GOT3 (cell line): ENCODE measurements around the gene PNLIPRP2.

Source experiments
- DNase-seq: peaks from one replicate; lab custom pipeline; 2025; ENCODE audit warnings: mixed read lengths; lab: John Stamatoyannopoulos, UW

The PNLIPRP2 gene

GRCh38 chr10:116612107-116612769, 8.5 kb upstream of the PNLIPRP2 start:
- DNase-seq: no peak

- DNase-seq: no peak
Measured at GRCh38 chr10:116613471-116613870, 7.3 kb upstream of the PNLIPRP2 start.

DNA sequence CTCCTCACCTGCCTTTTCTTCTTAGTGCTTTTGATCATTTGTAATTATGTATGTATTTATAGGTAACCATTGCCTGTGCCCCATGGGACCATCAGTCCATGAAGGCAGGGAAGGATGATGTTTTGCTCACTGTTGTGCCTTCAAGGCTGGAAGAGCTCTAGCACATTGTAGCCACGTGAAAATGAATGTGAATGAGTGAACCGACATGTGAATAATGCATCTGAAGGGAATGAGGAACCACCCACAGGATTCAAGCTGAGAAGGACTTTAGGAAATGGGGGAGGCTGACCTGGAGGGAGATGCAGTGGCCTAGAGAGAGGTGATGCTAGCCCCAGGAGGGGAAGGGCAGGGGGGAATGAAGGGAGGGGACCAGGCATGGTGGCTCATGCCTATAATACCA, 6.0 kb upstream of the PNLIPRP2 start:
- DNase-seq: no peak

GRCh38 chr10:116615199-116615776, 5.5 kb upstream of the PNLIPRP2 start:
- no peak for DNase-seq

DNA sequence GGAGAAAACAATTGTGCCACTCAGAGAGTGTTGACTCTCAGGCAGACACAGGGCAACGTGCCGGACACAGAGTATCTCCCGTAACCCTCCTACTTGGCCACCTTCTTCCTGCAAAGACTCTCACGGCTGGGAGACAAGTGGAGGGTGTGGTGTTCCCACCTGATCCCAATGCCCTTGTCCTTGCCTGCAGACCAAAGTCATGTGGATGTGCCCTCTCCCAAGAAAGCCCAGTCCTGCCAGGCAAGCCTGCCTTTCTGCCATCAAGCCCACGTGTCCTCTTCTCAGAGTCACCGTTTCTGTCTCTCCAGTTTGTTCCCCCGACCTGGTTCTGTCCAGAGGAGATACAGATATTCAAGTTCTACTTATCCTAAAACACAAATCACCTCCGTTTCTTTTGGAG, 723 bp downstream of the PNLIPRP2 start:
- DNase-seq: no peak

- no peak for DNase-seq
Measured at GRCh38 chr10:116621934-116622655, 1.3 kb downstream of the PNLIPRP2 start.

- DNase-seq: no peak
Measured at GRCh38 chr10:116625845-116626244, 5.1 kb downstream of the PNLIPRP2 start.

DNA sequence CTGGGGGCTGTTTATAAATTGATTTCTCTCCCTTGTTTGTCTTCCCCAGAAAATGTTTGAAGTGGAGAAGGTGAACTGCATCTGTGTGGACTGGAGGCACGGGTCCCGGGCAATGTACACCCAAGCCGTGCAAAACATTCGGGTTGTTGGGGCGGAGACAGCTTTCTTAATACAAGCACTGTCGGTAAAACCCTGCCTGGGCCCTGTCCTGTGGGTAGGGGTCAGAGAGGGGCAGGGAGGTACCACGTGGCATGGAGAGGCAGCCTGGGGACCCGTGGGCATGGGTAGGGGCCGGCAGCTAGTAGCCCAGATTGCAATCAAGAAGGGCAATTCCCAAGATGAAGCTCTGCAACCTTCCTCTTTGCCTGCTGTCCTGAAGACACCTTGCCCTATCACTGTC, 6.1 kb downstream of the PNLIPRP2 start:
- DNase-seq: no peak

DNA sequence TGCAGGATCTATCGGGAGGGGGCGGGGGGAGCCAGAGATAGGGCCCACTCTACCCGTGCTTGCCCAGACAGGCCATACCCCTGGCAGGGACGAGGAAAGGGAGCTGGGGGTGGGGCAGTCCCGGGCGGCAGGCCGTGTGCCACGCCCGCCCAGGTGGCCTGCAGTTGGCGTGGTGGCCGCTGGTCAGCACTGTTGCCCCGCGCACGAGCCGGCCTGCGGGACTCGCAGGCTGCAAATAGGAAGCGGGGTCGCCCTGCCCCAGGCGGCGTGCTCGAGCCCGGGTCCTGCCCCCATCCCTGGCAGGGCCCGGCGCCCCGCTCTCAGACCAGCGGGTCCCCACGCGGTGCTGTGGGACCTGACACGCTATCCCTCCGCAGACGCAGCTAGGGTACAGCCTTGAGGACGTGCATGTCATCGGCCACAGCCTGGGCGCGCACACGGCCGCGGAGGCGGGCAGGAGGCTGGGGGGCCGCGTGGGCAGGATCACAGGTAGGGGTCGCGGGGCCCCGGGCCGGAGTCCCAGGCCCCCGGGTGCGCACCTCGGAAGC, 6.7 kb downstream of the PNLIPRP2 start:
- no peak for DNase-seq

DNA sequence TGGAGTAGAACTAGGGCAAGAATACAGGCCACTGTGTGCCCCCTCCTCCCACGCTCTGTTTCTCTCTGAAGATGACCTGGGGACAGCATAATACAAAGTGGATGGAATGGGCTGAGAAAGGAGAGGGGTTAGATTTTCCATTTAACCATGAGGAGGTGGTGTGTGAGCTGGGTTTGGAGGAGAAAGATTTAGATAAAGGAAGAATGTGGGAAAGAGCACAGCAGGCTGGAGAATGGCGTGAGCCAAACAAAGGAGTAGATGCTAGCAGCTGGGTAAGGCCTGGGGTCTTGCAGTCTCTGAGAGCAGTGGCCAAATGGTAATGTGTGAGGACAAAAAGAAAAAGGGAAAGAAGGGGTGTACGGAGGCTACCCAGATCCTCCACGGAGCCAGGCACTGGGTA, 8.6 kb downstream of the PNLIPRP2 start:
- no peak for DNase-seq

DNA sequence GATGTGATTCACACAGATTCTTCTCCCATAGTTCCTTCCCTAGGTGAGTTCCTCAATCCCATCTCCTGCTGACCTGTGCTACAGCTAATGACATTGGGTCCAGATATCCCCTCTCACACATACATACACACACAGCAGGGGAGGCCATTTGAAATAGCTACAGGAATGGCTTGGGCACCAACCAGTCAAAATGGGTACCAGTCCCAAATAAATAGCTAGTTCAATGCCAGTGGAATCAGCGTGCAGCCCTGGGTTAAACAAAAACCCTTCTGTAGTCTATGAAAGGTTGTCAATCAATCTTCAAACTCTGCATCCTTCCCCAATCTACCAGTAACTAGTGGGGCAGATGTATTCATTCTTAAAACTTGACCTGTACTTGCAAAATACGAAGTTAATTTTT, 9.3 kb downstream of the PNLIPRP2 start:
- no peak for DNase-seq

DNA sequence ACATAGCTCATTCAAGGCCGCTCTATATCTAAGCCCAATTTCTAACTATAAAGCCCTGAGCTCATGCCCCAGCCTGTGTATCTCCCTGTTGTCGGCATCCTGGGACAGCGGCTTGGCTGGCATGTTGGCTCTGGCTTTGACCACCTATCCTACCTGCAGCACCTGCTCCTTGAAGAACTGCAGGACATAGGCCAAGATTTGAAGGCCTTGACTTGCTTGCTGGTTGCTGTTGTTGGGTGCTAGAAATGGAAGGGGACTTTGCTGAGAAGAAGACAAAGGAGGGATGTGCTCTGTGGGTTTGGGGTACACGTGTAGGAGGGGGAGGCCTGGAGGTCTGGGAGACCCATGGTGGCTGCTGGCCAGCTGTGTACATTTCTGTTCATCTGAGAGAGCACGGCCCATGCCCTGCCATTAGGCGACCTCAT, 11.1 kb downstream of the PNLIPRP2 start:
- no peak for DNase-seq

DNA sequence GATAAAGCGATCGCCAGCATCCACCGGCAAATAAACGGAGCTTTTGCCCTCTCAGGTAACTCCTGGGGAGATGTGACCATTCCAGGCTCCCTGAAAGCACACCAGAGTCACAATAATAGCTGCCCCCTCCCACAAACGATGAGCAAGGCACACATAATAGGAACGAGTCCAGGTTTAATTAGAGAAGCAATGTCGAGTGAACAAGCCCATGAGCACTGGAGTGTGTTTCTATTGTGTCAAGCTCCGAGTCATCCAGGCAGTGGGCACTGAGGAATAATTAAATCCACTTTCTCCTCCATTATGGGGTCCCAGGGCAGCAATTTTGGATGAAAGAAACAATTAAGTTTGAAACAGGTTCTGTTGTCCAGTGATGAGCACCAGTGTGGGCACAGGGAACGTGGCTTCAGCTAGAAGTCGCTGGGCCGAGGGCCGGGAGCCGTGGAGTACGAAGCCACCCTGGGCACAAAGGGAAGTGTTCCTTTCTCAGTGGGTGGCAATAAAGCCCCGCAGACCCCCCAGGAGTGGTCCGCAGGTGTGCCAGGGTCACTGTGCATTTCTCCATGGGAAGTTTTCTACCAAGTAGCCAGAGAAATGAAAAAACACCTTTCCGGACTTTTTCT, 12.0 kb downstream of the PNLIPRP2 start:
- DNase-seq: no peak

GRCh38 chr10:116633216-116633600, 12.5 kb downstream of the PNLIPRP2 start:
- no peak for DNase-seq

DNA sequence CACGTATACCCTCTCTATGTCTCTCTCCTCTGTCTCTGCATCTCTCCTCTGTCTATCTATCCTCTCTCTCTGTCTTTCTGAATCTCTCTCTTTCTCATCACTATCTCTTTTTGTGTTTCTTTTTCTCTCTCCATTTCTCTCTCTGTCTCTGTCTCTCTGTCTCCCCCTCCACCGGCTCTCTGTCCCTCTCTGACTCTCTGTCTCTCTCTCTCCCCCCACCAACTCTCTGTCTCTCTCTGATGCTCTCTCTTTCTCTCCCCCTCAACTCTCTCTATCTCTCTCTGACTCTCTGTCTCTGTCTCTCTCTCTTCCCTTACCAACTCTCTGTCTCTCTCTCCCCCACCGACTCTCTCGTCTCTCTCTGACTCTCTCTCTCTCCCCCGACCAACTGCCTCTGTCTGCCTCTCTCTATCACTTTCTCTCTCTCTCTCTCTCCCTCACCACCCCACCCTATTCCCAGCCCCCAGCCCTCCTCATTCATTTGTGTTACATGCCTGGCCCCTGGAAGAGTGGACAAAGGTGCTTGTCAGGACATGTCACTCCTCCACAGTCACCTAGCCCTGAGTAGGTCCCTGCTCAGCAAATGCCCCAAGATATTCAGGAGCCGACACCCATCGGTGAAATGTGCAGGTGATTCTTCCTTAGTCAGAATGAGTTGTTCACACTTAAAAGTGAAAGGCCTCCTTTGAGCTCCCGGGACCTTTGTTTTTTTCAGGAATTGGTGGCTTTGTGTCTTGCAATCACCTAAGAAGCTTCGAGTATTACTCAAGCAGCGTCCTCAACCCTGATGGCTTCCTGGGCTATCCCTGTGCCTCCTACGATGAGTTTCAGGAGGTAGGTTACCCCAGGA, 13.6 kb downstream of the PNLIPRP2 start:
- no peak for DNase-seq

DNA sequence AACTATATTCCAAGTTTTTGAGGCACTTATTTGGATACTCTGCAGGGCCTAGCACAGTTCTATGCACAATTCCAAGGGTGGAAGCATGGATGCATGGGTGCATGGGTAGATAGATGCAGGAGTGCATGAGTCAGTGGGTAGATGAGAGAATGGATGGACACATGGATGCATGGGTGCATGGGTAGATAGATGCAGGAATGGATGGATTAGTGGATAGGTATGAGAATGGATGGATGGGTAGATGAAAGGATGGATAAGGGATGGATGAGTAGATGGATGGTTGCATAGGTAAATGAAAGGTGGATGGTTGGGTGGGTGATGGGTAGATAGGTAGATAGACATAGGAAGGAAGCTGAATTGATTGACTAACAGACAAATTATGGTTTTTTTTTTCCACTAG, 15.6 kb downstream of the PNLIPRP2 start:
- no peak for DNase-seq

GRCh38 chr10:116636976-116637375, 16.2 kb downstream of the PNLIPRP2 start:
- DNase-seq: no peak

DNA sequence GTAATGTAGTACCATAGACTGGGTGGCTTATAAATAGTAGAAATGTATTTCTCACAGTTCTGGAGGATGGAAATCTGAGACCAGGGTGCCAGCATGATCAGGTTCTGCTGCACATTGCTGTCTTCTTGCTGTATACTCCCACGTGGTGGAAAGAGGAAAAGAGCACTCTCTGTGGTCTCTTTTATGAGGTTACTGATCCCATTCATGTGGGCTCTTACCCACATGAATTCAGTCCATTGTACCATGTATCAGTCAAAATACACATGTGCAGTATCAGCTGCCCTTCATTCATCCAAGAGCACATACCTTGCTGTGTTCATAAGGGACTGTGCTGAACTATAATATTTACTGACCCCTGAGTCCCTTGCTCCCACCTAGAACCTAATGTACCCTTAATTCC, 17.1 kb downstream of the PNLIPRP2 start:
- DNase-seq: no peak

GRCh38 chr10:116646502-116646901, 25.7 kb downstream of the PNLIPRP2 start:
- no peak for DNase-seq

DNA sequence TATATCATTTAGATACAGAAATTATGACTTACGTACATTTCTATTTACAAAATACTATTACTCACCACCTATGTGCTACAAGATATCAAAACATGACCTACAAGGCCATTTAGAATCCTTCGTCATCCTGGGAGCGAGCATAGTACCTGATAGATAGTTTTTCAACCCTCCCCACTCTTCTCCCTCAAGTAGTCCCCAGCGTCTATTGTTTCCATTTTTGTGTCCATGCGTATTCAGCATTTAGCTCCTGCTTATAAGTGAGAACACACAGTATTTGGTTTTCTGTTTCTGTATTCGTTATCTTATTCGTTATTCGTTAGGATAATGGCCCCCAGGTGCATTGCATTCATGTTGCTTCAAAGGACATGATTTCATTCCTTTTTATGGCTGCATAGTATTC, 28.1 kb downstream of the PNLIPRP2 start:
- DNase-seq: no peak

DNA sequence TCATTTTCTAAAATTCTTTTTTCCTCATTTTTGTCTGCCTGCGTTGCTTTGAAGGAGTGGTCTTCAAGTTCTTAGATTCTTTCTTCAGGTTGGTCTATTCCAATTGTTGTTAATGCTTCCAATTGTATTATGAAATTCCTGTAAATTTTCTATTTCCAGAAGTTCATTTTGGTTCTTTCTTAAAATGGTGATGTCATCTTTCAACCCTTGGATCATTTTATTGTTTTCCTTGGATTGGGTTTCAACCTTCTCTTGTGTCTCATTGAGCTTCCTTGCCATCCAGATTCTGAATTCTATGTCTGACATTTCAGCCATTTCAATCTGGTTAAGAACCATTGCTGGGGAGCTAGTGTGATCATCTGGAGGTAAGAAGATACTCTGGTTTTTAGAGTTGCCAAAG, 33.1 kb downstream of the PNLIPRP2 start:
- no peak for DNase-seq

GRCh38 chr10:116654816-116655215, 34.1 kb downstream of the PNLIPRP2 start:
- DNase-seq: no peak
